GM13977 (cell line): ENCODE measurements around the gene PRELID1.

Source experiments
- DNase-seq: peaks from one replicate; pipeline ENCODE4 v3.0.0; 2012; ENCODE audit warnings: low spot score
- in situ Hi-C: fragments of 300-500 bp; cut with MboI; formaldehyde crosslinking; loops from one replicate; pipeline ENCODE4 v1.12.0; 2022; ENCODE audit warnings: low sequenced_read_pairs, low pct_unique_long_range_greater_than_20kb, mixed read lengths, inconsistent platforms; ENCODE audit not compliant: unreplicated experiment
- TF ChIP-seq, protein P1 (sequence below): IDR thresholded peaks from 2 replicates; pipeline ENCODE4 v1.5.1; 2012; ENCODE audit warnings: mild to moderate bottlenecking, control low read depth; ENCODE audit not compliant: insufficient read depth; ENCODE audit errors: extremely low read depth, missing control alignments

The PRELID1 gene

DNA sequence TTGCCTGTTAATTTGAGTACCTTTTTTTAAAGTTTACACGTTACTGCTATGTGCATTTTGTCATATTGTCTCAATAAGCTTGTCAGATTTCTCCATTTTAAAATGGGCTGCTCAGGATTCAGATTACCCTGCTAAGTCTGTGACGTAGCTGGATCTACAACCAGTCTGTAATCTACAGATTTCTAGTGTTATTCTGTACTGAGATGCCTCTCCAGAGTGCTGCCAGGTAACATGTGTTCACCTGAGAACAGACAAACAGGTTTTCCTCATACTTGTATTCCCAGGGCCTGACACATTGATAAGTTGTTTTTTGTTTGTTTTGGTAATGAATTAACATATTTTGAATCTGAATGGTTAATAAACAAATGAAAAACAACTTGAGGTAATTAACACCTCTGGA is 15.4 kb upstream of the PRELID1 start:
- TF ChIP-seq, protein P1, sequence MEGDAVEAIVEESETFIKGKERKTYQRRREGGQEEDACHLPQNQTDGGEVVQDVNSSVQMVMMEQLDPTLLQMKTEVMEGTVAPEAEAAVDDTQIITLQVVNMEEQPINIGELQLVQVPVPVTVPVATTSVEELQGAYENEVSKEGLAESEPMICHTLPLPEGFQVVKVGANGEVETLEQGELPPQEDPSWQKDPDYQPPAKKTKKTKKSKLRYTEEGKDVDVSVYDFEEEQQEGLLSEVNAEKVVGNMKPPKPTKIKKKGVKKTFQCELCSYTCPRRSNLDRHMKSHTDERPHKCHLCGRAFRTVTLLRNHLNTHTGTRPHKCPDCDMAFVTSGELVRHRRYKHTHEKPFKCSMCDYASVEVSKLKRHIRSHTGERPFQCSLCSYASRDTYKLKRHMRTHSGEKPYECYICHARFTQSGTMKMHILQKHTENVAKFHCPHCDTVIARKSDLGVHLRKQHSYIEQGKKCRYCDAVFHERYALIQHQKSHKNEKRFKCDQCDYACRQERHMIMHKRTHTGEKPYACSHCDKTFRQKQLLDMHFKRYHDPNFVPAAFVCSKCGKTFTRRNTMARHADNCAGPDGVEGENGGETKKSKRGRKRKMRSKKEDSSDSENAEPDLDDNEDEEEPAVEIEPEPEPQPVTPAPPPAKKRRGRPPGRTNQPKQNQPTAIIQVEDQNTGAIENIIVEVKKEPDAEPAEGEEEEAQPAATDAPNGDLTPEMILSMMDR, result no peak
- DNase-seq, result no peak

GRCh38 chr5:177290816-177291596 is 12.6 kb upstream of the PRELID1 start:
- TF ChIP-seq, protein P1, result no peak
- in situ Hi-C loops, result no loop called here

More for the DNA sequence above, 15.4 kb upstream of the PRELID1 start:
- in situ Hi-C loops, result no loop called here

GRCh38 chr5:177291735-177292134 is 11.9 kb upstream of the PRELID1 start:
- in situ Hi-C loops, result no loop called here
- DNase-seq, result no peak

More at GRCh38 chr5:177290816-177291596, 12.6 kb upstream of the PRELID1 start:
- no peak for DNase-seq

GRCh38 chr5:177293819-177294581 is 9.6 kb upstream of the PRELID1 start:
- DNase-seq, result no peak
- TF ChIP-seq, protein P1, result no peak
- in situ Hi-C loops, result no loop called here

More at GRCh38 chr5:177291735-177292134, 11.9 kb upstream of the PRELID1 start:
- TF ChIP-seq, protein P1, result no peak

- DNase-seq, result no peak
- TF ChIP-seq, protein P1, result no peak
- in situ Hi-C loops, result no loop called here
Observed at GRCh38 chr5:177294632-177295031, 9.0 kb upstream of the PRELID1 start.

DNA sequence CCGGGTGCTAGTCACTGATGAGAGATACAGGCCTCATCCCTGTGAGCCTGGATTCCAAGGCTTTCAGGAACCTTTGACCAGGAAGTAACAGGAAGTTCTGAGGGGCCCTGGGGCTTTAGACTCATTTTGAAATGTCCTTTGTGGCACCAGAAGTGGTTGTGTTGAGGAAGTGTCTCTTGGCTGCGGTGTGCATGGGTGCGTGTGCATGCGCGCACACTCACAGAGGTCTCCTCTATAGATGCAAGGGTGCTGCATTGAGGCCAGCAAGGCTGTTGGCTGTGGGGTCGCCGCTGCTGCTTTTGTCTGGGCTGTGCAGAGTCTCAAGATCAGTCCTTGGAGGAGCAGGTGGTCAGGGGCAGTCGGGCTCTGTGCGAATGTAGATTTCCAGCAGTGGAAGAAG is 7.7 kb upstream of the PRELID1 start:
- in situ Hi-C loops, result no loop called here
- TF ChIP-seq, protein P1, result no peak
- no peak for DNase-seq
